GM18519 (cell line): ENCODE data around the gene CACNA1S.

Source experiments
- ATAC-seq: cut with Tn5 transposase; IDR thresholded peaks from one replicate; pipeline ENCODE4 v1.9.1; 2021; ENCODE audit warnings: mild to moderate bottlenecking, moderate library complexity; ENCODE audit not compliant: unreplicated experiment, low FRiP score

Gene CACNA1S

GRCh38 chr1:201112173-201112731 is at the start of gene CACNA1S:
Gene CACNA1S (minus strand): TSS chr1:201112426. CDS start chr1:201112339, 87 bp downstream.
- ATAC-seq, result no peak

GRCh38 chr1:201157949-201158348 is 45.7 kb upstream of the CACNA1S start:
- ATAC-seq, result no peak

- ATAC-seq, result no peak
Measured at GRCh38 chr1:201156819-201157218, 44.6 kb upstream of the CACNA1S start.

DNA sequence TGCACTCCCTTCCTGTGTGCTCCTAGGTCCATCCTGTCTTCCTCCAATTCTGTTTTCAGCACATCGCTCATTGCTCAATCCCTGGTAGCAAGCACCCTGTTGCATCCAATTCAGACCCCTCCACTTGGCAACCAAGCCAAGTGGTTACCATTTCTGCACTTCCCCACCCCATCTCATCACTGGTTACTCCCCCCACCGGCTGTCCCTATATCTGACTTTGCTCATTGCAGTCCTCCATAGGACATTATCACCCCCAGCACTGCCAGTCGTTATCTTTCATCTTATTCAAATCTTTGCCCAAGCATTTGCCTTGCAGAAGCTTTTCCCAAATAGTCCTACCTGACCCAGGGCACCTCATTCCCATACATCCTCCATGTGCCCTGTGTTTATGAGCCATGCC is 44.1 kb upstream of the CACNA1S start:
- no peak for ATAC-seq

GRCh38 chr1:201155354-201155753 is 43.1 kb upstream of the CACNA1S start:
- no peak for ATAC-seq

DNA sequence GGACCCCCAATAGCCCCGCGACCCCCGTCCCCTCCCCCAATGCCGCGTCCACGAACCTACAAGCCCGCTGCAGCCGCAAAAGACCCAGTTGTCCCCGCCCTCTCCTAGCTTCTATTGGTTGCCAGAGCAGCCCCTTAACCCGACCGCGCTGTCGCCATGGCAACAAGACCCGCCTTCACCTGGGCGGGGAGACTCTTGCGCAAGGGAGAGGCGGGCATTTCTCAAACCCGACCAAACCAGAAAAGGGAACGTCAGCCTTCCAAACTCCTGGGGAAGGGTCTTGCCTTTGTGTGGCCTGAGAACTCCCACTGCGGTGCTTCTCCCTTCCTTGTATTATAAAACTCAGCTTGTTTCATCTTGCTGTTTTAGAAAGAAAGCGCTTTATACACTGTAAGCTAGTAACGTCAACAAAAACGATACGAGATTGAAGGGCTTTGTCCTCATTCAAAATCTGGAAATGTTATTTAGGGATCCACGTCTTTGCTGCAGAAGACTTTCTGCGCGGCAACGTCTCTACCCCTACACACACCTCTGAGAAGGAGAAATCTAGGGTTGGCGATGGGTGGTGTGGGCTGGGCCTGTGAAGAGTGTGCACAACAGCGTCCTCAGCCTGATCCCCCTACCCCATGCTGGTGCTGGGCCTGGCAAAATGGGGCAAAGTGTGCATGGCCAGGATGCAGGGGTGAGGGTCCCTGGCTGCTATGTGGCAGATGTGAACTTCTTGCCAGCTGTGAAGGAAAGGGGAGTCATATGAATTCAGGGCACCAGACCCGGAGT is 42.4 kb upstream of the CACNA1S start, which contains the start of gene TMEM9:
Gene TMEM9 (minus strand): TSS at position 86 of the 777 bp plus-strand sequence. CDS start 551 bp downstream, outside the sequence.
- peak; percentile 90 for ATAC-seq

- ATAC-seq, result peak; percentile 27
Measured at GRCh38 chr1:201153474-201154388, 41.5 kb upstream of the CACNA1S start.

DNA sequence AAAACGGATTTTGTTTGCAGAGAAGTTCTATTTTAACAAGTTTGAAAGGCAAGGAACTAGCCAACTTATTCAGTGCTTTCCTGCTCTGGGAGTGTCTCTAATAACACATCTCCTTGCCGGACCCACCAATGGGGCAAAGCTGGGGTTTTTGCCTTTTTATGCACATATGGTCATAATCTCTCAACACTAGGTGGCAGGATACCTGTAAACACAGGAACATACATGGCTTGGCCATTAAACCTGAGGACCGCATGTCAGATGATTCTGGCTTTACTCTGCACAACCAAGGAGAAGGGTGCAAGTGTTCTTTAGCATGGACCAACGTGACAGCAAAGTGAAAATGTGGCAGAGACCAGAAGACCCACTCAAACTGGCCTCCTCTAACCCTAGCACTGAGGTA is 37.2 kb upstream of the CACNA1S start:
- ATAC-seq, result no peak

DNA sequence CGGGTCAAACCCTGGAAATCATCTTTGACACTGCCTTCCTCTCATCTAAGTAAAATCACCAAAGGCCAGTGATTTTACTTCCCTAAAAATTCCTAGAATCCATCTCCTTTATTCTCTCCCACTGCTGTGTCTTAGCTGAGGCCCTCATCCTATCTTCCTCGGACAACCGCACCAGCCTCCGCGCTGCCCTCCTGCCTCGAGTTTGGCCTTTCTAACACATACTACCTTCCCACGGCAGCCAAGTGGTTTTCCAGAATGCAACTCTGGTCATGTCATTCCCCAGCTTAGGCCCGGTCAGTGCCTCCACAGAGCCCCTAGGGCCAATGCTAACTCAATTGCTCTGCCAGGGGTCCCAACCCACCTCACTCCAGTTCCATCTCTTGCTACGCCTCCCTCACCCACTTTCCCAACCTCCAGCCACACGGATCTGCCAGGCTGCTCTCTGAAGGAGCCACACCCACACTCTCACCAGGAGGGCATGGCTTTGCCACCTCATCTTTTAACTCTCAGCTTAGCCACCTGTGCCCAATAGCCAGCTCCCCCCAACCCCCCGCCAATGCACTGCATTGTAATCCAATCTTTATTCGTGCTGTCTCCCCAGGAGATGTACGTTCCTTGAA is 35.3 kb upstream of the CACNA1S start:
- no peak for ATAC-seq

- ATAC-seq, result no peak
Measured at GRCh38 chr1:201146626-201147390, 34.6 kb upstream of the CACNA1S start.

DNA sequence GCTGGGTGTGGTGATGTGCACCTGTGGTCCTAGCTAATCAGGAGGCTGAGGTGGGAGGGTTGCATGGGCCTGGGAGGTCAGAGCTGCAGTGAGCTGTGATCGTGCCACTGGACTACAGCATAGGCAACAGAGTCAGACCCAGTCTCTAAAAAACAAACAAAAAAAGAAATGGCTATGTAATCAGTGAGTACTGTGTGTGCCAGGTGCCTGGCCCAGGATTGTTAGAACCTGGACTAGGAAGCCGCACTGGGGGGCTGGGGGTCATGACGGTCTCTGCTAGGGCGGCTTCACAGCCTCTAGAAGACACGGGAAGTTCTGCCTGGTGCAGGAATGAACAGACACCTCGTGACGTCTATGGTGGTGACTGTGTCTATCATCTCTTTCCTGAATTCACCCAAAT is 33.6 kb upstream of the CACNA1S start:
- ATAC-seq, result no peak

- no peak for ATAC-seq
Measured at GRCh38 chr1:201145132-201145531, 32.9 kb upstream of the CACNA1S start.

DNA sequence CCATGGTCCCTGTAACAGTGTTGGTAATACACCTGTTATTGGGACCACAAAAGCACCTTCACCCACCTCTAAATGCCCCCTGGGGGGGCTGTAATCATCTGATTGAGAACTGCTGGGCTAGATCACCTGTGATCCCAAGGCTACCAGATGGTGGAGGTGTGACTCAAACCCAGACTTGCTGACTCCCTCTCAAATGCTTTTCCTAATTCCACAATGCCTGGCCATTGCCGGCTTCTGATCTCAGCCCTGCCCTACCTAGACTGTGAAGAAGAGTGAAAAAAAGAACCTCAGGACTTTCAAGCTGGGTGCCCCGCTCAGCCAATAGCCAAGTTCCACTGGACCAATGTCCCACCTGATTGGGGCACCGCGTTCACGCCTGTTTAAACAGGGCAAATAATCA is 32.5 kb upstream of the CACNA1S start:
- ATAC-seq, result no peak

DNA sequence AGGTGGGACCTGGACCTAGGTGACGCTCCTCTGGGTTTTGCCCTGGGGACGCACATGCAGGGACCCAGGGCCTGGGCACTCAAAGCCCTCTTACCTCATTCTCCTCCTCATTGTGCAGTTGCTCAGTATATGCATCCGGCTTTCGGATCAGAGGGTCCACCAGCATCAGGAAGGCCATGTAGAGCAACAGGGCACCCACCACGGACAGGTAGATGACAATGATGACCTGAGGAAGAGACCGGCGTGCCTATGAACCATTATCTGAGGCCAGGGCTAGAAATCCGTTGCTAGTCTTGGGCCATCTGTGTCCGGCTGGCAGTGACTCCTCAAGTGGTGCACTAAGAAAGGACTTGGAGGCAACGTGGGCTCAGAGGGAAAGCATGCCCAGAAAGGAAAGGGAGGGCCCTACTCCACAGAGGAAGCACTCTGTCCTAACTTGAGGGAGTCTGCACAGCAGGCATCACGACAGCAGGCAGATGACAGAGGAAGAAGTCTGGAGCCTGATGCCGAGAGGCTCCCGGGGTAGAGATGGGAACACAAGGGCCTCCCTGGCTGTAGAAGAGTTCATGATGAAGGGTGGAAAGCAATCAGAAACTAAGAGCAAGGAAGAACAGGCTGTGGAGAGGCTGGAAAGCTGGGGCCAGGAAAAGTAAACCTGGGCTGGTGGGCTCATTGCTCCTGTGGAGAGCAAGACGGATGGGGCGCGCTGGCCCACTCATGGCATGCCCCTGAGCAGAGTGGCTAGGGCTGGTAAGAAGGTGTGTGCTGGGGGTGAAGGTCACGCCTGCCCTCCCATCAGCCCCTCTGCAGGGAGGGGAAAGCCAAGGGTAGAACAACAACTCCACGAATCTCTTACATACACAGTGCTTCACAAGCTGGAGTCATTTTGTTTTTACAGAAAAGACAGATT is 31.8 kb upstream of the CACNA1S start:
- ATAC-seq, result no peak

- no peak for ATAC-seq
Measured at GRCh38 chr1:201142849-201143725, 30.9 kb upstream of the CACNA1S start.

DNA sequence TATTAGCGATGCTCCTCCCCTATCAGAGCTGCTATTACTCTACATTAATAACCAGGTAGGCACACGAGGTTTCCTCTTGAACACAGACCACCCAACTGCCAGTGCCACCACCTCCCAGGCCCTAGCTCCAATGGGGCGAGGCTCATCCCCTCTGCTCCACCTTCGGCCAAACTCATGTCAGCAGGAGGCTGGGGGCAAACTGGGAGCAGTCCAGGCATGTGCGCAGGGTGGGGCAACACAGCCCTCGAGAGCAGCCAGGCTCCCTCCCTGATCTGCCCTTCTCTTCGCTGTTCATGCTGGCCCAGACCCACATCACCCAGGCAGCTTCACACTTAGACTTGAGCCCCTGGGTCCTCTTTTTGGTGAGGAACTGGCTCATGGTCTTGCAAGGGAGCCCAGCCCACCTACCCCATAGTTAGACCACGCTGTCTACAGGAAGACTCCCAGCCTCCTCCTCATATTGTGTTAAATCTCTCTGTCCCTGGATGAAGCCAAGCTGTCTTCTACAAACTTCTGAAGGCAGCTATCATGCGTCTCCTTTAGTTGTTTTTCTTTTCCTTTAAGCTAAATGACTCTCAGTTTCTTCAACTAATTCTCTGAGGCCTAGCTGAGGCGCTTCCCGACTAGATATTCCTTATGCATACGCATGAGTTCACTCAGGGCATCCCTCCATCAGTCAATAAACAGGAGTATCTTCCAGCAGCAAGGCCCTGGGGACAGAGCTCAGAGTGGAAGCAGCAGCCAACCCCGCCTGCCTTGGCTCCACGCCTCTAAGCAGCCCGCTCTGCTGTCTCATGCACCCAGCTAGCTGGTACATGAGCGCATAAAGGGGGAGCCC is 30.0 kb upstream of the CACNA1S start:
- no peak for ATAC-seq

- ATAC-seq, result no peak
Measured at GRCh38 chr1:201141418-201141817, 29.2 kb upstream of the CACNA1S start.
